HG02981 (cell line): Measurements from ENCODE around the gene SLC22A5.
A peak's percentile ranks its signal among the peaks of the same experiment; 100 is the strongest.

ENCODE experiments used
- ATAC-seq: cut with Tn5 transposase; IDR thresholded peaks from one replicate; pipeline ENCODE4 v1.9.1; 2021; ENCODE audit warnings: mild to moderate bottlenecking, moderate library complexity; ENCODE audit not compliant: unreplicated experiment

SLC22A5 gene

GRCh38 chr5:132365213-132365612 is 4.3 kb upstream of the SLC22A5 start:
- no peak for ATAC-seq

DNA sequence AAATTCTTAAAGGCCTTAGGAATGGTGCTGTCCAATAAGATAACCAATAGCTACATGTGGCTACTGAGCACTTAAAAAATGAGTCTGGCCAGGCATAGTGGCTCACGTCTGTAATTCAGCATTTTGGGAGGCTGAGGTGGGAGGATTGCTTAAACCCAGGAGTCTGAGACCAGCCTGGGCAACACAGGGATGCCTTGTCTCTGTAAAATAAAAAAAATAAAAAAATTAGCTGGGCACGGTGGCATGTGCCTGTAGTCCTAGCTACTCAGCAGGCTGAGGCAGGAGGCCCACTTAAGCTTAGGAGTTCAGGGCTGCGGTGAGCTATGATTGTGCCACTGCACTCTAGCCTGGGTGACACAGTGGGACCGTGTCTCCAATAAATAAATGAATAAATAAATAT is 1.3 kb upstream of the SLC22A5 start:
- ATAC-seq, result no peak

DNA sequence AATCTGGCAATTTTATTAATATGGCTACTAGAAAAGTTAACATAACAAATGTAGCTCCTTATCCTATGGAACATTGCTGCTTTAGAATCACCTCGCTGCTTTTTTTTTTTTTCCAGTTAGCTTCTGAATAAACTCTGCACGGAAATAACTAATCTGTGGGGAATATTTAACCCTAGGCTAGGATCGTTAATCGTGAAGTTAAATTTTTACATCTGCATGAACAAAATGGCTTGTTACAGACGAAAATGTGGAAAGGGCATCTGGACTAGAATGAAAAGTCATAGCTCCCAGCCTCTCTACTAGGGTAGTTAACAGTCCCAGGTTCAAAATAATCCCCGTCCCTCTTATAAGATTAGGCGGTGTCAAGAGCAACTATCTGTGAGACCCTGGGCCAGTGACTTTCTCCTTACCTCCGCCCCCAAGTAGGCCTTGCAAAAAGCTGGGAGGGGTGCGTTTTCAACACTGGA is 470 bp upstream of the SLC22A5 start:
- ATAC-seq, result peak; percentile 10

GRCh38 chr5:132370181-132370970 is 866 bp downstream of the SLC22A5 start:
- no peak for ATAC-seq

DNA sequence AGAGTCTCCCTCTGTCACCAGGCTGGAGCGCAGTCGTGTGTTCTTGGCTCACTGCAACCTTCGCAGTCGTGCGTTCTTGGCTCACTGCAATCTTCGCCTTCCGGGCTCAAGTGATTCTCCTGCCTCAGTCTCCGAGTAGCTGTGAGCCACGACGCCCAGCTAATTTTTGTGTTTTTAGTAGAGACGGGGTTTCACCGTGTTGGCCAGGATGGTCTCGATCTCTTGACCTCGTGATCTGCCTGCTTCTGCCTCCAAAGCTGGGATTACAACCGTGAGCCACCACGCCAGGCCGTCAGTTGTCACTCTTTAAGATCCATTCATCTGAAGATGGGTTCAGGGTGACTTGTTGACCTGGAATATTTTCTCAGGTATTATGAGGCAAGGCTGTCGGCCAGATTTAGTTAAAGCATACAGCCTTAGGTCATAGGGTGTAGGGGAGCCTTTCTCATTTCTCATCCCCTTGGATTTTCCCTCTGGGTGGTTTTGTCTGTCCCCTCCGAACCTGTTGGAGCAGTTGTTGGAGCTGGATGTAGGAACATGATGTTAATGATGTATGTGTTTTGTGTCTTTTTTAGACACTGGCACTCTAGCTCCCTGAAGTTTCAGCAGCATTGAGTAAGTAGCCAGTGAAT is 1.6 kb downstream of the SLC22A5 start:
- no peak for ATAC-seq

- ATAC-seq, result no peak
Measured at GRCh38 chr5:132371603-132371994, 2.1 kb downstream of the SLC22A5 start.

DNA sequence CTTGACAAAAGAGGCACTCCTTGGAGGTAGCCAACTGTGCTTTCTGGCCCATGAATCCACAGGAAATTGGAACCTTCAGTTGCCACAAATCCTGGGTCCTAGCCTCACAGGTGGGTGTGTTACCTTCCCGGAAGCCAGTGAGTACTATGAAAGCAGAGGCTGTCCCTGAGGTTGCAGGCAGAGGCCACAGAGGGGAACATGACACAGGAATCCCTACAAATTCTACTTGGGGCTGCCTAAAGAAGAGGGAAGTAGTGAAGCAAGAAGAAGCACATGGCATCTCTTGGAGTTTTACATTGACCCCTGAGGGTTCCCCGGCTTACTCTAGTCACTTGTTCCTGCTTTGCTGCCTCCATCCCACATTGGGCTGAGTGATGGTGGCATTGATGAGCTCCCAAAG is 2.6 kb downstream of the SLC22A5 start:
- no peak for ATAC-seq

DNA sequence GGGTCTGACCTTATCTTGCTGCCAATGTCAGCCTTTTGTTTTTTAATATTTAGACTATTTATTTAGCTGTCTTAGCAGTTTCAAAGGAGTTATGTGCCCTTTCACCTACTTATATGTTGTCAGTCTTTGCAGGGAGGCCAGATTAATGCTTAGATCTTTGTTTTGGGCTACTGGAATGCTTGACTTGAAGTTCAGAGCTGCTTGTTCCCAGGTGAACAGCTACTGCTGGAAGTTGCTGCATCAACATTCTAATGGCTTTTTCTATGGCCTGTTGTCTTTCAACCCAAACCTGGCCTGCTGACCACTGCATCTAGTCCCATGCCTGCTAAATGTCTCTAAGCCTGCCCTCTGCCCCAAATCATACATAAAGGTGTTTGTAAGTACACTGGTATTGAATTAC is 3.0 kb downstream of the SLC22A5 start:
- no peak for ATAC-seq

DNA sequence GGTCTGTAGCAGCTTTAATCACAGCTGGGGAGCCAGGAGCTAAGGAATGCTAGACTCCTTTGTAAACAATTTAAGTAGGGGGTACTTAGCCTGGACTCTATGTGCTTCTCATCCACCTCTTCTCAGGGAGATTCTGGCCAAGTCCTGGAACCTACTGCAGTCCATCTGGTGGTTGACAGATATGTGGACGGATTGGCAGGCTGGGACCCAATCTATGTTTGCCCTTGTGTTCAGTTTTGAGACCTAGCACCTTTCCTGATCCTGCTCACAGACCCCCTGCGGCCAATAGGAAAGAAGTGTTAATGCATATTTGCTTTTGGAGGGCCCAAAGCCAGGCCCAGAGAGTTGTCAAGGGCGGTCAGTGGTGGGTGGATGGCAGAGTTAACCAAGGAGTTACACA is 6.4 kb downstream of the SLC22A5 start:
- no peak for ATAC-seq

GRCh38 chr5:132376694-132377641 is 7.5 kb downstream of the SLC22A5 start:
- ATAC-seq, result no peak

GRCh38 chr5:132377738-132378137 is 8.2 kb downstream of the SLC22A5 start:
- no peak for ATAC-seq

DNA sequence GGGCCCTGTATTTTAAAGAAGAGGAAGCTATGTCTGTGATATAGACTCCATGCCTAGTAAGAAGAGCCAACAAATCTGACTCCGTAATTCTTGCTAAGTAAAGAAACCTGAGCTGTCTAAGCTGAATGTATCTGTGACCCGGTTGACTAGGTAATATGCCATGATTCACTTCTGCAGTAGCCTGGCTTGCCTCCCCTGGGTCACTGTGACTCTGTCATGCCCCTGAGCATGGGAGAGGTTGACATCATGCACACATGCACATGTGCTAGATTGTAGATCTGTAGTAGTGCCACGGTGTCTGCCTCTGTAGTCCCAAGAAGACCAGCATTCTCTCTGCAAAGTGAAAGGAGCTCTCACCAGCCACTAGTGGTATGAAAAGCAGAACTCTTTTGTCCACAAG is 9.1 kb downstream of the SLC22A5 start:
- no peak for ATAC-seq

DNA sequence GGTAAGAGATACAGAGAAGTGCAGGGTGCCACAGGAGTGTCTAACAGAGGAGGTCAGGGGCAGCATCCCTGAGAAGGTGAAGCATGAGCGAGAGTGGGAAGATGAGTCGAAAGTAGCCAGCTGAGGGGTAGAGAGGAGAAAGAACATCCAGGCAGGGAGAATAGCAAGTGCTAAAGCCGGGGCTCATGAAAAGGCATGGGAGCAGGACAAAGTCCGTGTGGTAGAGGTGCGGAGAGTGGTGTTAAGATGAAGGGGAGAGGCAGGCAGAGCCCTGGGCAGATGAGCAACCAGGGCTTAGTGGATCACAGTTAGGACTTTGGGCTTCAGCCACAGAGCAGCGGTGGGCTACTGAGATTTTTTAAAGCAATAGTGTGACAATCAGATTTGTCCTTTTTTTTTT is 10.5 kb downstream of the SLC22A5 start:
- ATAC-seq, result no peak

DNA sequence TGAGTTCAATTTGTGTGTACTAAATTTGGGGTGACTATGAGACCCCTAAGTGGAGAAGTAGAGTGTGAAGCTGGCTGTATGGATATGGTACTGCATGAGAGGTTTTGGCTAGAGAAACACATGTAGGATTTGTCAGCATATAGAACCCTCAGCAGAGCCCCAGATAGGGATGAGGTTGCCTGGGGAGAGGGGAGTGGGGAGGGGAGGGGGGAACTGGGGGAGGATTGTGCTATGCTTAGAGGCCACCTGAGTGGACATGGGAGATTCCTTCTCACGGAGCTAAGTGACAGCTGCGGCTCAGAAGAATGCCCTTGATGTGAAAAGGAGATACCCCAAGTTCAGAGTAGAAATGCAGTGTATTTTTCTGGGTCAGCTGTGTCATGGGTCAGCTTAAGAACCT is 11.2 kb downstream of the SLC22A5 start:
- ATAC-seq, result no peak

DNA sequence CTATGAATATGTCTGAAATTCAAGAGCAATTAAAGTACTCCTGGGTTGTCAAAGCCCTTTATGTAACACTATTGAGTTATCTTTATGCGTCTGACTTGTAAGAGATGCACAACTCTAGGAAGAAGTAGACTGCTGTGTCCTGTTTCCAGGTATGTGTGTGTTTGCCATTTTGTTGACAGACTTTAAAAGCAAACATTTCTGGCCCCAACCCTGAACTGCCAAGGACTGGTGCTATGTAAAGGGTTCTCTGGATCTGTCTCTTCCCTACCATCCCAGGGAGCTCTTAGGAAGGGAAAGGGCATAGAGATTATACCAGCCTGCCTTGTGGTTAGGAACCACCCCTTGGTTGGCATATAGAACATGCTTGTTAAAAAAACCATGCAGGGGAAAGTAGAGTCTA is 12.1 kb downstream of the SLC22A5 start:
- ATAC-seq, result no peak

GRCh38 chr5:132383261-132383660 is 13.8 kb downstream of the SLC22A5 start:
- no peak for ATAC-seq

DNA sequence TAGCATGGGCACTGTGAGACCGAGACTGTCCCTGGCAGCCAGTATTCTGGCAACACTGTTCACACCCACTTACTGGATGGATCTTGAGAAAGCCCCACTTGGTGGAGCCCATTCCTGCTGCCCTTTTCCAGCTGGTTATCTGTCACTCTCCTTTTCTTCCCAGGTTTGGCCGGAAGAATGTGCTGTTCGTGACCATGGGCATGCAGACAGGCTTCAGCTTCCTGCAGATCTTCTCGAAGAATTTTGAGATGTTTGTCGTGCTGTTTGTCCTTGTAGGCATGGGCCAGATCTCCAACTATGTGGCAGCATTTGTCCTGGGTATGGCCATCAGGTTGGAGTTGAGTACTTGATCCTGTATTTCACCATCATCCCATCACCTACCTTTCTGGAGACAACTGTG is 14.5 kb downstream of the SLC22A5 start:
- ATAC-seq, result no peak

DNA sequence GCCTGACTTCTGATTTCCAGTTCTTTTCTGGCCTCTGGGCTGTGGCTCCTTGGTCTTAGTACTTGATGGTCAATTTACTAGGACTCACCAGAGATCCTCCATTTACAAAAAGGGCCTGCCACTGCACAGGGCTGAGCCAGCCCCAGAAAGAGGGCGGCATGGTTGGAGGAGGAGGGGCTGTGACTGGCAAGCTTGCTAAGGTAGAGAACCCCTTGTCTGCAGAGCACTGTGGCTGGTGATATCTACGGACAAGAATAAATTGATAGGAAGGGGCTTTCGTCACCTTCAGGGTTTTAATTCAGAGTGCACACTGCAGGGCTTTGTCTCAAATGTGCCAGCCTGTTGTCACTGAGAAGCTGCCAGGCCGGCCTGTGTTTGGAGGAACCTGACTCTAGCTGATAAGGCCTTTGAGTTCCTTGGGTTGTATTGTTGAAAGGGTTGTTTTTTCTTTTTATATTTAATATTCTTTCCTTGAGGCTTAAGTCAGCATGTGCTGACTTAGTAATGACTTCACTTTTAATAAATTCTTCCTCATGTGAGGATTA is 15.1 kb downstream of the SLC22A5 start:
- ATAC-seq, result no peak

DNA sequence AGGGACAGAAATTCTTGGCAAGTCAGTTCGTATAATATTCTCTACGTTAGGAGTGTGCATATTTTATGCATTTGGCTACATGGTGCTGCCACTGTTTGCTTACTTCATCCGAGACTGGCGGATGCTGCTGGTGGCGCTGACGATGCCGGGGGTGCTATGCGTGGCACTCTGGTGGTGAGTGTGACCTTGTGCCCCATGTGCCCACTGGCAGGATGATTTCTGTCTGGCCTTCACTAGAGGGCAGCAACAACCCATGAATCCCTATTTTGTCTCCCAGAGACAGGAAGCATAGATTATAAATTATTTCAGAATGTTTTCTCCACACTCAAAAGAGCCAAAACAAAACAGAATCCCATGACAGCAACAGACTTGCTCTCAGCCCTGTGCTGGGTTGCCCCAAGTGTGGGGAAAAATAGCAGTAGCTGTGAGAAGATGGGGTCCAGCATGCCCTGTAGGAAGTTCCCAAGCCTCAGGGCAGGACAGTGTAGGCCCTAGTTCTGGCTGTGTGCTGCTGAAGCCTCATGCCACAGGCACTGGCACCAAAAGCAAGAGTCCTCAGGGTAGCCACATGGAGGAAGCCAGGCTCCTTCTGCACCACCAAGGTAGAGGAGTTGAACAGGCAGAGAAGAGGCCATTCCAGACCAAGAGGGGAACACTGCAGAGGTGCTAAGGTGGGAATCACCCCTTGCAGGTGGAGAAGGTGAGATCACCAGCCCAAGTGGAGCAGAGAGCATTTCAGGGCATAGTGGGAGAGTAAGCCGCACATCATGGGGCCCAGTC is 16.0 kb downstream of the SLC22A5 start:
- no peak for ATAC-seq

GRCh38 chr5:132386644-132387286 is 17.3 kb downstream of the SLC22A5 start:
- peak; percentile 83 for ATAC-seq
